GM21367 (cell line): Measurements from ENCODE around the gene IQCH.

Experiments
- ATAC-seq: cut with Tn5 transposase; IDR thresholded peaks from one replicate; pipeline ENCODE4 v1.9.1; 2021; ENCODE audit not compliant: unreplicated experiment

Gene IQCH

GRCh38 chr15:67386947-67387346 is 132.4 kb downstream of the IQCH start:
- ATAC-seq = no peak

DNA sequence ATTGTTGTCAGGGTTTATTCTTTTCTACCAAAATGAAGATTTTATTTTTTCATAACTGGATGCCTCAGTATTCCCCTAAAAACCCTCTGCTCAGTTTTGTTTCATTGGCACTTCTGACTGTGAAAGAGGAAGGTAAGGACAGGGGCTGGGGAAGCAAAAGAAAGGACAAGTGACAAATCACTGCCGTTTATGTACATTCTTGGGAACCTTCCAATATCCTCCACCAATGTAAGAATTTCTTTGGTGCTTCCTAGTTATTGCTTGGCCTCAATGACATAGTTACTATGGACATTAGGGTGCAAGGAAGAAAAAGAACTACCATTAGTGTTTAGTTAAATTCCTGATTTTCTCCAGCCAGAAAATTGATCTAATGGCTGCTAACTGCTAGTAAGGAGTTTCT is 135.4 kb downstream of the IQCH start:
- ATAC-seq = no peak

DNA sequence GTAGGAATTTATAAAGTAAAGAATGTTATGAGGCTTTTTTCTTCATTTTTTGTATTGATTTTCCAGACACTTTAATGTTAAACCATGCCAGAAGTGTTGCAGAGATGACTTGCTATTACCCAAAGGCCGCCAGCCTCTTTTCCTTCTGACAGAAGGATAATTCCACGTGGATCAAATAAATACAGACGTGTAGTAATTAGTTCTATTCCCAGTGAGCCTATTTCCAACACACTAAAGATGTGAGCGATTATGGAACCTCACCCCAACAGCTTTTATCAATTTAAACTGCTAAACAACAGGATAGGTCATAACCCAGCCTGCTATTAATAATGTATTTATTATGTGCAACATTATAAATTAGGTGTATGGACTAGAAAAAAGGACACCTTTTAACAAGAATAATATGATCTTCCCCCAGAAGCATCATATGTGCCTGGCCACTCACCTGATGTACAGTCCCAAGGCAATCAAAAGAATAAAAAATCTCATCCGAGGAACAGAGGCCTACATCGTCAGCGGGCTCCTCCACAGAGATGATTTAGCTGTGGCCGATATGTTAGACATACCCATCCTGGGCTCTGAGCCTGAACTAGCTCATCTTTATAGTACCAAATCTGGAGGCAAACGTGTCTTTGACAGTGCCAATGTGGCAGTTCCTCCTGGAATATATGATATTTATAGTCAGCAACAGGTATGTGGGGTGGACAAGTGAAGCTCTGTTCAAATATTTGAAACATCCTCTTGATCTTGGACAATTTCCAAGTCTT is 140.5 kb downstream of the IQCH start:
- ATAC-seq = no peak

DNA sequence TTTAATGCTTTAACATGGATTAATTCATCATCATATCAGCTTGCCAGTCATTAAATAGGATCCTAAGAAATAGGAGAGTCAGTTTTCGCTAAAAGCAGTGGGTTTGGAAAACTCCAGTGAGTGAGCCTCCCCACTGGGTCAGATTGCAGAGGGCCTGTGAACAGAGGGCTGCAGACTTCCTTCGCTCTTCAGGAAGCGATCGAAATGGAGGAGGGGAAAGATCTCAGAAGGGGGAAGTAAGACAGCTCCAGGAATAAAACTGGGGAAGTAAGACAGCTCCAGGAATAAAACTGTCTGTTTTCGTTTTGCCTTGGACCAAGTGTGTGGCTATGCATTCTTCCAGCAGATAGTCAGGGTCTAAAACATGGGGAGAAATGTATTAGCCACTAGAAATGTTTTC is 141.5 kb downstream of the IQCH start:
- ATAC-seq = no peak

- ATAC-seq = no peak
These were observed 142.6 kb downstream of the IQCH start for GRCh38 chr15:67397139-67397538.

- ATAC-seq = no peak
These were observed 145.3 kb downstream of the IQCH start for GRCh38 chr15:67399925-67400324.

DNA sequence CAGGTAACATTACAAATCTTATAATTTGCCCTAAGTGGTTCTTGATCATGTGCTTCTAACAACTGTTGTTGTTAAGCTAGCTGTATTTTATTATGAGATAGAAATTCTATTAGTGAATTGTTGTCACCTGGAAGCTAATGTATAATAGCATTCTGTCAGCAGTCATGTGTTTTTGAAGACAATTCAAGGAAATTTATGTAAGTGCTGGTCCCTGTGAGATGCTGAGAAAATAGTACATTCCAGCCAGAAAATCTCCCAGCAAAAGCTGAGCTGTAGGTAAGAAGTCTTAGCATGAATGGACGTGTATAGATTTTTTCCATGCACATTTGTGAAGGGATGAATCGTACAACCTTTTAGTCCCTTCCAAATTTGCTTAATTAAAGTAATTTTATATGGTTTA is 146.3 kb downstream of the IQCH start:
- ATAC-seq = no peak

DNA sequence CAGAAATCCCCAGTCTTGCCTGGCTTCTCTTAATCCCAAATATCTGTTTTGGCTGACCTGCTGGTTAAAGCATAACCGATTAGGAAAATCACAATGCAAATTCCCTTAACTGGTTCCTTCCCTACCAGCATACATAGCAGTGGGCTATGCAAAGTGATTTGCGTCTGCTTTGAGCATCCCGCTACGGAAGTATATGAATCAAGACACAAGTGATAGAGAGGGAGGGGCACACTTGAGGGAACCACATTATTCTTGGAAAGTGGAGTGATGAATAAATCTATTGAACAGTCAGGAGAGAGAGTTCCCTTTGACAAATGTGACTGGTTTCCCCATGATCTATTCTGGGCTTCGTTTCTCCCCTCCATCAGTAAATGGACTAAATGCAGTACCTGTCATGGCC is 146.8 kb downstream of the IQCH start:
- ATAC-seq = no peak

DNA sequence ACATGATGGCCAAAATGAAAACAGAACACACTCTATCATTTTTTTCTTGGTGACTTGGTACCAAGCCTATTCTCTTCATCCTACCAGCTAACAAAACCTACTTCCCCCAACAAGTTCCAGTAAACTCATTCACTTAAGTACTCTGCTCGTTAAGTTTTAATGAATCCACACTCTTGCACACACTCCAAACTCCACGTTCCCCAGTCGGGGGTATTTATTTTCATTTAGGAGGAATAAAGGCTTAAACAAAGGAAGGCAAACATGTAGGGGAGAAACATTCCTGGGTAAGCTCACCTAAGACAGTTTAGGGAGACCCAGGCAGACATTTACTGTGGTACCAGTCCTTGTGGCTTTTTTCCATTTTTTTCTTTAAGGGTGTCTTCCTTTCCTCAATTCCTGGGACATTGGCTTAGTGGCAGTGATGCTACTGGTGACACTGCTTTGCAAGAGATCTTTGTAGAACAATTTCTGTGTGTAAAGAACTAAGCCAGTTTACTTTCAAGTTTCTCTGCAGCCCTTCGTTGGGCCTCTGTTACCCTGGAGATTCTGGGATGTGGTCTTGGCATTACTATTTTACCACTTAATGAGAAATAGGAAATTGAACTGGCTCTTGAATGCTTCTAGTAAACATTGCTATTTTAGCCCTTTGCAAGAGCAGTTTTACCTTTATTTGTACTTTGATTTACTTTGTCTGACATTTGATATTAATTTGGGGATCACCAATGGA is 149.0 kb downstream of the IQCH start:
- no peak for ATAC-seq

DNA sequence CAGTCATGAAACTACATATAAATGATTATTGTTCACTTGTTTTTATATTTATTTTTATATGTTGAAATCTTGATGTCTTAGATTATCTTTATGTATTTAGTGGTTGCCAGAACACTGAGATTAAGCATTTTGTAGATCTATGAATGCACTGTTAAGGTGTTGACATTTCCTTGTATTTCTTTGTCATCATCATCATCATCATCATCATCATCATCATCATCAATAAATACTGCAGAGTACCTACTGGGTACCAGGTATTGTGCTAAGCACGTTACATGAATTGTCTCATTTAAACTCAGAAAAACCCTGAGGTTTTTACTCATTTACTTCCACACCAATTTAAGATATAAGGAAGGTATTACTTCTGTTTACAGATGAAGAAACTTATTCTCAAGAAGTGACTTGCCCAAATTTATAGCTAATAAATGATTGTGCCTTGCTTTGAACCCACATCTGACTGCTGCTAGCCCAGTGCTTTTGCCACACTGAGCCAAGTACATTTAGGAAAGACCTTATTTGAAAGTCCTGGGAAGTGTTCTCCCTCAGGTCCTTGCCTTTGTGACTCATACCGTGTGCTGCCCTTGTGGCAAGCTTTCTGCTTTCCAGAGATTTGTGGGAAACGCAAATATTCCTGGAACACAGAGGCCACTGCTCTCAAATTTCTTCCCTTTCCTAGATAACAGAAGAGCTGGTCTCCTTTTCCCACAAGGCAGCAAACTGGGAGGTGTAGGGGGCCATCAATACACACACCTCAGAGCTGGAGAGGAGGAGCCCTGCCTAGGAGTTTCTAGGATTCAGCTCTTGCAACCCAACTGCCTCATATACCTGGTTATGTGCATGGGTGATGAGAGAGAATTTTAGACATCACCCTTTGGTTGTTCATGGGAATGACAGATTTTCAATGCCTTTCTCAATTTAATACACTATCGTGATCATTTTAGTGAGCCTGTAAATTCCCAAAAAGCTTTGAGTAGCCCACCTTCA is 150.9 kb downstream of the IQCH start:
- ATAC-seq = no peak

GRCh38 chr15:67406257-67406861 is 151.8 kb downstream of the IQCH start:
- no peak for ATAC-seq

DNA sequence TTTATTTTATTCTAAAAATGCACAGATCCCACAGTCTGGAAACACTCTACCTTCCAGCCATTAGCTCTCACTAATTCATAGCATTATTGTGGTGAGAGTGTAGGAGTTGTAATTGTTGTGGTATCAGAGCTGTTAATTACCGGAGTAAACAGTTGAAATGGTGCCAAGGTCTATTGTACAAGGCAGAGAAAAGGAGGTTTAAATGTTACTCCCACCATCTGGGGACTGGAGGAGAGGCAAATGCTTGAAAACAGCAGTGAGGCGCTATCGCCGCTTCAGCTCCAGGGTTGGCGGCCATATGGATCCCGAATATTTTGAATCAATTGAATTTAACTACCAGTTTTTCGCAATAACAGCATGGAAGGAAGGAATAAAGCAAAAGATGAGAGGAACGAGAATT is 153.2 kb downstream of the IQCH start:
- no peak for ATAC-seq

- ATAC-seq = no peak
These were observed 154.6 kb downstream of the IQCH start for GRCh38 chr15:67409175-67409574.

- ATAC-seq = no peak
These were observed 156.9 kb downstream of the IQCH start for GRCh38 chr15:67411486-67411885.

DNA sequence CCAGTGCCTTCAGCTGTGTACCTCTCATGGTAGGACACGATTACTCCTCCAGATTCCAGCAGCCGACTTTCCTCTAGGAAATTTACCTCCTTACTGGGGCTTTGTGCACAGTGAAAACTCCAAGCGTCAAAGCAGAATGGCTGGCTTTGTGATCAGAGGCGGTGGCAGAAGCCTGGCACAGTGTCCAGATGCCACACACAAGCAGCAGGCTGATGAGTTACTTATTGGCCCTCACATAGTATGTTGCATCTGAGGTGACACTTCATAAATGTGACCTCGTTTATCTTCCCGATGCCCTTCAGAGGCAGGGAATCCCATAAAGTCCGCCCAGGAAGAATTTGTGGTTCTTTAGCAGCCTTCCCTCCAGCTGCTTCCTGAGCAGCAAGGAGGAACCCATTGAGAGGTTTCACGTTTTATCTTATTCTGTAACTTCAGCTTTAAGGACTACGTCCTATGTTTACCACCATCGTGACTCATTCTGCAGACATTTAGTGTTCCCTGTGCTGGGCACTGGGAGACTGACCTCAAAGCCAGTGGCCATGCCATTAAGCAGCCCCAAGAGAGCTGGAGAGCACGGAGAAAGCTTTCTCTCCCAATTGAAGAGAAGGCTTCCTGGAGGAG is 159.3 kb downstream of the IQCH start:
- ATAC-seq = no peak

- ATAC-seq = no peak
These were observed 160.6 kb downstream of the IQCH start for GRCh38 chr15:67415181-67415580.

DNA sequence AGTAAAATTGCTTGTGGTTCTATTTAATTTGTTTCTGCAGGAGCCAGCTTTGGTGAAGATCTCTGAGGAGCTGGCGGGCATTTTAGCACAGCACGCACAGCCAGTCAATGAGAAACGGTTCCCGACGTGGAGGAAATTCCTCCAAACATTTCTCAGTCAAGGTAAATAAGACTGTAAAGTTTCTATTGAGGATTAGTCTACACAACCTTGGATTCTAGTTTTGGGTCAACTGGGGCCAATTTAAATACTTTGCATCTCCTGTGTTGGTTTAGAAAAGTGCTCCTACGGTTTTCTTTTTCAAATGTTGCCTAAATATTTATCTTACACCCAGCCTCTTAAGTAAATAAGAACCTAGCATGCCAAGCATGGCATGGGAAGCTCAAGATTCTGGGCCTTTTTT is 162.3 kb downstream of the IQCH start:
- no peak for ATAC-seq

DNA sequence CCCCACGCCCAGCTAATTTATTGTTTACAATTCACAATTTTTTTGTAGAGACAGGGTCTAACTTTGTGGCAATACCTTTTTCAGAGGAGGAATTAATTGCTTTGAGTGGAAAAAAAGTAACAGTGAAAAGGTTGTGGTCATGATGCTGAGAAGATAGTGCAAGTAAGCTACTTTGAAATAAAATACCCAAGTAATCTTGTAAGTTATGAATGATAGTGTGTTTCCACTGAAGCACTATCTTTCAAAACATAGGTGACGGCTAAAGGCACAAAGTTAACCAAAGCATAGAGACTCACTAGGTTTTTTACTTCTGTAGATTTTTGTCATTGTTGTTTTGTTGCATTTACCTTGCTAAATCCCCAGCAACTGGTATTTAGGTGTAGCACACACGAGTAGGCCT is 165.1 kb downstream of the IQCH start:
- ATAC-seq = no peak

GRCh38 chr15:67420137-67420536 is 165.6 kb downstream of the IQCH start:
- no peak for ATAC-seq

GRCh38 chr15:67421105-67421504 is 166.5 kb downstream of the IQCH start:
- ATAC-seq = no peak

GRCh38 chr15:67422296-67422695 is 167.7 kb downstream of the IQCH start:
- no peak for ATAC-seq
